K562 (cell line): Measurements from ENCODE around the gene OSBPL3. TPM values are rescaled to one million over a fixed set of nuclear protein-coding genes. Genes with fewer than 3 reads are reported as not detected.

Experiments
- ARID4B ChIP-seq: sonication (generic); formaldehyde crosslinking; IDR thresholded peaks from 2 replicates; pipeline ENCODE4 v1.8.0; 2022; ENCODE audit warnings: mild to moderate bottlenecking, missing genetic modification reagents
- DEAF1 ChIP-seq: fragments of 450-650 bp; formaldehyde crosslinking; IDR thresholded peaks from 2 replicates; pipeline ENCODE4 v1.4.0; 2020; ENCODE audit warnings: mild to moderate bottlenecking, moderate library complexity
- E2F3 ChIP-seq: fragments of 250-450 bp; sonication (Bioruptor Pico); IDR thresholded peaks from 2 replicates; pipeline ENCODE4 v1.4.0; 2020; ENCODE audit warnings: mild to moderate bottlenecking
- FOXK1 ChIP-seq: sonication (generic); formaldehyde crosslinking; IDR thresholded peaks from 2 replicates; pipeline ENCODE4 v1.8.0; 2022; ENCODE audit warnings: missing genetic modification reagents, mild to moderate bottlenecking, borderline replicate concordance
- HDAC3 ChIP-seq: fragments of 450-650 bp; IDR thresholded peaks from 2 replicates; pipeline ENCODE4 v1.6.1; 2018; ENCODE audit warnings: borderline replicate concordance, mild to moderate bottlenecking, moderate library complexity; ENCODE audit not compliant: partially characterized antibody
- KDM1A ChIP-seq, 2 experiments: fragments of 450-650 bp; IDR thresholded peaks; 2 replicates each; pipeline ENCODE4 v1.6.1; 2016; ENCODE audit warnings: mild to moderate bottlenecking in 2 of 2
- NEUROD1 ChIP-seq: fragments of 150-350 bp; IDR thresholded peaks from 2 replicates; pipeline ENCODE4 v1.6.1; 2014; ENCODE audit warnings: borderline replicate concordance, low read length, low read depth; ENCODE audit not compliant: partially characterized antibody
- SIX5 ChIP-seq, 2 experiments: IDR thresholded peaks; 2 replicates each; pipeline ENCODE4 v1.6.1; 2011; ENCODE audit warnings: low read length in 2 of 2, borderline replicate concordance in 1 of 2, low read depth in 1 of 2, mild to moderate bottlenecking in 1 of 2, moderate library complexity in 1 of 2; ENCODE audit not compliant: insufficient read depth in 1 of 2
- ZBTB40 ChIP-seq, 2 experiments: fragments of 450-650 bp in 1 of 2; sonication (generic) in 1 of 2; formaldehyde crosslinking in 1 of 2; IDR thresholded peaks; 2 replicates each; pipeline versions ENCODE4 v1.7.1 to v1.9.0; 2016 to 2022; ENCODE audit warnings: inconsistent platforms in 1 of 2, mild to moderate bottlenecking in 1 of 2, missing genetic modification reagents in 1 of 2
- polyA plus RNA-seq, 8 experiments: library from polyadenylated mRNA; depleted of rRNA in 4 of 8; stranded (reverse) in 5 of 8; unstranded in 3 of 8; fragments of >200 nt; fragmentation: Nextera tagmentation in 2 of 8; fragmentation: Illumina TruSeq in 1 of 8; extraction: Ambion mirVana in 2 of 8; extraction: Trizol in 1 of 8; gene quantifications; 2 replicates each; pipeline versions ENCODE4 v1.2.1 to v1.2.3, GENCODE V29; 2011 to 2014; ENCODE audit warnings: inconsistent platforms in 1 of 8, missing spikeins in 1 of 8
- total RNA-seq, 7 experiments: library from RNA; depleted of rRNA in 6 of 7; stranded (reverse); fragments of >200 nt in 6 of 7; fragmentation: Illumina TruSeq in 2 of 7; extraction: Trizol in 2 of 7; gene quantifications; 2 replicates each; pipeline versions ENCODE4 v1.2.1 to v1.2.3, GENCODE V29; 2011 to 2021; ENCODE audit warnings: low replicate concordance in 1 of 7

The OSBPL3 gene
- total and polyA plus RNA-seq, 9 of the 15 experiments (the other 6 are each of a cell fraction or from before 2014, with no cell fraction given) = 4.8 to 37.2 (median 26.5) TPM

GRCh38 chr7:24907311-24907886 is 72.6 kb downstream of the OSBPL3 start (continued):
- TF ChIP-seq HDAC3 = no peak
- no peak; the same call in 1 of the 2 replicates for TF ChIP-seq ZBTB40 (IDR thresholded peaks at IDR 0.05)
- TF ChIP-seq ZBTB40 (CRISPR knock-in tag; IDR thresholded peaks at IDR 0.05) = no peak
- TF ChIP-seq ARID4B (CRISPR knock-in tag) = no peak
- TF ChIP-seq E2F3 (CRISPR knock-in tag) = no peak
- peak; percentile 36 for TF ChIP-seq NEUROD1
- TF ChIP-seq DEAF1 (CRISPR knock-in tag) = no peak
- TF ChIP-seq FOXK1 (CRISPR knock-in tag) = no peak
- no peak for TF ChIP-seq SIX5 (IDR thresholded peaks at IDR 0.05; ENCODE audit: borderline replicate concordance in 1 of 2, insufficient read depth in 1 of 2, low read depth in 1 of 2, low read length in 2 of 2)
- TF ChIP-seq KDM1A (IDR thresholded peaks at IDR 0.05) = peak in 1 of 2 experiments; percentile 29; a peak in 1 of 4 replicates
